GM18508 (cell line): Measurements from ENCODE around the gene ENDOU.

ENCODE experiments used
- ATAC-seq: cut with Tn5 transposase; IDR thresholded peaks from one replicate; pipeline ENCODE4 v1.9.1; 2021; ENCODE audit warnings: moderate number of reproducible peaks; ENCODE audit not compliant: insufficient read depth, unreplicated experiment

The ENDOU gene, protein sequence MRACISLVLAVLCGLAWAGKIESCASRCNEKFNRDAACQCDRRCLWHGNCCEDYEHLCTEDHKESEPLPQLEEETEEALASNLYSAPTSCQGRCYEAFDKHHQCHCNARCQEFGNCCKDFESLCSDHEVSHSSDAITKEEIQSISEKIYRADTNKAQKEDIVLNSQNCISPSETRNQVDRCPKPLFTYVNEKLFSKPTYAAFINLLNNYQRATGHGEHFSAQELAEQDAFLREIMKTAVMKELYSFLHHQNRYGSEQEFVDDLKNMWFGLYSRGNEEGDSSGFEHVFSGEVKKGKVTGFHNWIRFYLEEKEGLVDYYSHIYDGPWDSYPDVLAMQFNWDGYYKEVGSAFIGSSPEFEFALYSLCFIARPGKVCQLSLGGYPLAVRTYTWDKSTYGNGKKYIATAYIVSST

DNA sequence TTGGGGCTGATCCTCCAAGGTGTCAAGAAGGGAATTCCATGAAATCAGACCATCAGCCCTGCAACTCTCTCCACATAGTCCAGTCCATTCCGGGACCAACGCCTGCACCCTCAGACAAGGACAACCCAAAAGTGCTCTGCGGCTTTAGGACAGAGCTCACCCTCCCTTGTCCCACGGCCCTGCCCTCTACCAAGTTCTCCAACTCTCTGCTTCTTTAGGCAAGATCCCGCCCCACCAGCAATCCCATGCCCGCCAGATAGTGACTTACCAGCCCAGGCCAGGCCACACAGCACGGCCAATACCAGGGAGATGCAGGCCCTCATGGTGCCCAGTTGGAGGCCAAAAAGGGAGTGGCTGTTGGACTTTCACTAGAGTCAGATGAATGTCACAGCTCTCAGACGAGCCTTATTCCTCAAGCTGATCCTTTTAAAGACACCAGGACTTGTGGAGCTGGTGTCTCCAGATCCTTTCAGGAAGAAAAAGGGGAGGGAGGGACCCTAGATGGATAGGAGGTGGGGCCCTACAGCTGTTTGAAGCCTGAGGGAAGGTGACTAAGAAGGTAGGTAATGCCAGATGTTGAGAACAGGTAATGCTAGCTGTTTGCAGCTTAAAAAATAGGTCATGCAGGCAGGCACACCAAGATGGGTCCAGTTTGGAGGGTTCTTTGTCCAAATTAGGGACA lies at the start of gene ENDOU:
Gene ENDOU, minus strand, starts transcription at position 400 of the 682 bp plus-strand sequence. Its CDS starts 77 bp downstream, at position 323.
- ATAC-seq, result no peak

DNA sequence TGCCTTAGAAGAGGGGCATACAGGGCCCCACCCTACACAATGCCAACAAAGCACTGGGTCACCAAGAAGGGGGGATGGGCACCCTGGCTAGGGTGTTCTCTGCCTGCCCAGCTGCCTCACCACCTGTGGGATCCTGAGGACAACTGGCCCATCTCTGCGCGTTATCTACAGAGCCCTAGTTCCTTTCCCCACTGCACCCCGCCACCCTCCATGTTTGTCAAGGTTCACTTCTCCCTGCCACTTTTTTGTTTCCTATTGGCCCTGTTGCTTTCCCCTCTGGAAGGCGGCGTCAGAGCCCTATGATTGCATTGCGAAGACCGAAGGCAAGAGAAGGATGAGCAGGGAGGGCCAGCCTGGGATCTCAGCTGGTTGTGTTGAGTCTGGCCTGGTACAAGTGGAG lies 49.4 kb upstream of the ENDOU start:
- no peak for ATAC-seq

DNA sequence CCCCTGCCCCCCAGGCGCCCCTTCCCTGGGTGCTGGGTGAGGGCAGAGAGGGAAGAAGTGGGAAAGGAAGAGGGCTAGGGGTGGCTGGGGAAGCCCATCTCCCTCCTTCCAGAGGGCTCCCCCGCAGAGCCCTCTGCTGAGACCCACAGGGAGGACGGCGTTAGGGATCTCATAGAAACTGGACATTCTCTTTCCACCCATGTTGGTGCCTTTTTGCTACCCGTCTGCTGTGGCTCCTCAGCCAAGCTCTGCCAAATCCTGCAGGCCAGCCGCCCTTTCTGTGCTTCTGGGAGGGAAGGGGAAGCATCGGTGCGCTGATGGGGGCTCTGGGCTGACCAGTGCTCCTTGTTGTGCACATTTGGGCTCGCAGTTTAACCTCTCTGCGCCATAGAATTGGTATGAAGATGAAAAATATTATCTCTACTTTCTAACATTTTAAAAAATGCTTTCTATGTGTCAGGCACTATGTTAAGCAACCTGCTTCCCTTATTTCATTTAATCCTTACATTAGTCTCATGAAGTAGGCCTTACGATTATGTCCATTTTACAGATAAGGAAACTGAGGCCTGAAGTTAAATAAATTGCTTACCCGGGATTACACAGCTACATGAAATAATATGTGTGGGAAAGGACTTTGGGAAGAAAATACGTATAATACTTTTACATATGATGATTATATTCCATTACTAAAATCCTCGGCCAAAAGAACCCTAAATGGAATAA lies 48.7 kb upstream of the ENDOU start:
- no peak for ATAC-seq

DNA sequence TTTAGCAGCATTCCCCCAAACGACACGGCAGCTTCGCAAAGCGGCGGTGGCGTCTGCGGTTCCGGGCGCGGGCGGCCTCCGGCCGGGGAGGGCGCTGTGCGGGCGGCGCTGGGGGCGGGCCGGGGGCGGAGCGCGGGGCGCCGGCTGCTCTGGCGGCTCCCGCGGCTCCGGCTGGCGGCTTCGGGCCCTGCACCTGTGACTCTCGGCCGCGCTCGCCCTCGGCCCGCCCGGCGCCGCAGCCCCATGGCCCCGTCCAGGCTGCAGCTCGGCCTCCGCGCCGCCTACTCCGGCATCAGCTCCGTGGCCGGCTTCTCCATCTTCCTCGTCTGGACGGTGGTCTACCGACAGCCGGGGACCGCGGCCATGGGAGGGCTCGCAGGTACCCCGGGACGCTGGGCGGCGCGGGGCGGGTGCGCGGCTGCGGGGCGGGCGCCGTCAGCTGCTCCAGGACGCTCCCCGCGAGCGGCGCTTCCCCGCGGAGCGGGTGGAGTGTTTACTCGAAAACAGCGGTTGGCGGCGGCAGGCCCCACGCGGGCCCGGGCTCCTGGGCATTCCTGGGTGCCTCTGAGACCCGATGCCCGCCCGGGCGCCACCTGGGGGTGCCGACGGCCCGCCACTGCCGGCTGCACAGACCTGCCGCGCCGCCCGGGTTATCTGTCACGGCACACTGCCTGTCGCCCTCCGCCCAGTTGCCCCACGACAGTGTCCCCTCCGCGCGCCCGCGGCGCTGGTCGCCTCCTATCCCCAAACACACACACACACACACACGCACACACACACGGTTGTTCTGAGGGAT lies 48.0 kb upstream of the ENDOU start, which contains the start of gene SLC48A1:
Gene SLC48A1, plus strand, starts transcription at position 177 of the 796 bp plus-strand sequence. Its CDS starts 67 bp downstream, at position 244.
- ATAC-seq, result no peak

DNA sequence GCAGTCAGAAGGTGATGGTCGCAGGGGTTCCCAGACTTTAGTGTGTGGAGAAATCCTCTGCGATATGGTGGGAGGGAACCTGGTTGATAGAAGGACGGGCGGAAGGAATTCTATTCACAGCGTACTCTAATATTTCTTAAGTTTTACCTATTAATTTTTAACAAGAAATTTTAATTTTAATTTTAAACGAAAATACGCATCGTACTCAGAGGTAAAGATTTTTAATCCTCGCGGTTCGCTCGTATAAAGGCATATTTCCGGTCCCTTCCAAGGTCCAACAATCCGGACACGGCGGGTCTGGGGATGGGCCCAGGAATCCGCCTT lies 47.4 kb upstream of the ENDOU start:
- ATAC-seq, result no peak

DNA sequence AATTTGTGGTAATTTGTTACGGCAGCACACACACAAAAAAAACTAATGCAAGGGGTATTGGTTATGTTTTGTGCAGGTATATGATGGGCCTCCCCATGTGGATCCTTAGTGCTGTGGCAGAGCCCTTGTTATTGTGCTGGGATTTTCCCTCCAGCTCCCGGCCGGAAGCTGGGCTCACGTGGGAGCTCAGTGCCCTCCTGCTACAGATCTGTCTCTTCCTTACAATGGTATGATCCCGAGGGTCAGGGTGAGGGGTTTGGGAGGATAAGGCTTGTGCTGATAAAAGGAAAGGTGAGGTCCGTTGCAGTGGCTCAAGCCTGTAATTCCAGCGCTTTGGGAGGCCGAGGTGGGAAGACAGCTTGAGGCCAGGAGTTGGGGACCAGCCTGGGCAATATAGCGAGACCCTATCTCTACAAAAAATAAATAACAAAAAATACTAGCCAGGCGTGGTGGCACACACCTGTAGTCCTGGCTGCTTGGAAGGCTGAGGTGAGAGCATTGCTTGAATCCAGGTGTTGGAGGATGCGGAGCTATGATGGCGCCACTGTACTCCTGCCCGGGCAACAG lies 46.9 kb upstream of the ENDOU start:
- ATAC-seq, result no peak

DNA sequence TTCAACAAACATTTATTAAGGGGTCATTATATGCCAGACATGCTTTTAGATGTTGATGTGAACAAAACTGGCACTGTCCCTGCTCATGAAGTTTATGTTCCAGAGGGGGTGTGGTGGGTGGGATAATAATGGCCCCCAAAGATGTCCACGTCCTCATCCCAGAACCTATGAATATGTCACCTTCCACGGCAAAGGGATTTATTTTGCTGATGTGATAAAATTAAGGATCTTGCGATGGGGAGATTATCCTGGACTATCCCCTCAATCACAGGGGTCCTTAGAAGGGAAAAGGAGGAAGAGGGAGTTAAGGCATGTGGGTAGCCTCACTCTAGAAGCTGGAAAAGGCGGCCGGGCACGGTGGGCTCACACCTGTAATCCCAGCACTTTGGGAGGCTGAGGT lies 46.0 kb upstream of the ENDOU start:
- no peak for ATAC-seq

DNA sequence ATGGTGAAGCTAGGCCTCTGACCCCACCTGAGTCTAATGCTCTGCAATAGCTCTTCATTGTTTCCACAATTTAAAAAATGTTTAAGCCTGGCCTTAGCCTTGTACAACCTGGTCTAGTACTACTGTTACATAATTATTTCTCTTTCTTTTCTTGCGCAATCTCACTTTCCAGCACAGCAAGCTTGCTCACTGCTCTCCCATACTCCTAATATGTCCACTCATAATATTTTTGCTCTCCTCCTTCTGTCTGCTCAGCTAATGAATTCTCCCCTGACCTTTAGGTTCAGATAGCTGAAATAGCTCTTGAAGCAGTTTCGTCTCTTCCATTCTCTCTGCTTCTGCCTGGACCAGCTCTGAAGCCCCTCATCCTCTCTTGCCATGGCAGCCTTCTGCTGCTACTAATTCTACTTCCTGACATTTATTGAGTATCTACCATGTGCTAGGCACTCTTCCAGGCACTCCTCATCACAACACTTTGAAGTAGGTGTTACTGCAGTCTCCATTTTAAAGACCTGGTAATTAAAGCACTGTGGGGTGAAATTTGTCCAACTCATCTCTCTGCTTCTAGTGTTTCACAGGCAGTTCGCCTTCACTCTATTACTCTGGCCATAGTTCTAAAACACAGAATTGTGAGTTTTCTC lies 44.9 kb upstream of the ENDOU start:
- ATAC-seq, result no peak

DNA sequence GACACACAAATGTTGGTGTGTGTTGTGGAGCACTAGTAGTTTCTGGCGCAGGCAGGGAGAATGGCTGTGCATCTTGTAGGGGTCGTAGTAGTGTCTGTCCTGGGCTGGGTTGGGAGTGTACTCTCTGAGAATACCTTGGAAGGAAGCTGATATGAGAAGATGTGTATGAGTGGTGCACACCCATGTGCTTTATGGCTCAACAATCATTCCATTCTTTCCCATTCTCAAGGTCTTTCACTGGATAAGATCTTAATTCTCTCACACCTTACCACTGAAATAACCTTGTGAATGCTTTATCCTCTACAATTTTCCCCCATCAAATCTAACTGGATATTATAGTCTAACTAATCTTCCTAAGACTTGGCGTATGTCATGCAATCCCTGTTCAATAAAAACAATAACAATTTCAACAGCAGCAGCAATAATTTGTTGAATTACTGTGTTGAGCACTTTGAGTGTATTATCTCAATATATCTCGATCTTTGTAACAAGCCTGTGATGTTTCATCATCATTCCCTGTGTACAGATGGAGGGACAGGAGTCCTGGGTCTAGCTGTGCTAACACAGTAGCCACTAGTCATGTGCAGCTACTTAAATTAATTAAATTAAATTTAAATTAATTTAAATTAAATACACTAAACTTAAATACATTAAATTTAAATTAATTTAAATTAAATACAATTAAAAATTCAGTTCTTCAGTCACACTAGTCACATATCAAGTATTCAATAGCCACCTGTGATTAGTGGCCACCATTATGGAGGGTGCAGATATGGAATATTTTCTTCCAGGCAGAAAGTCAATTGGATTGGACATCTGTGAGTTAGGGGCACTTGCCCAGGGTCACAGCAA lies 44.2 kb upstream of the ENDOU start:
- ATAC-seq, result no peak

DNA sequence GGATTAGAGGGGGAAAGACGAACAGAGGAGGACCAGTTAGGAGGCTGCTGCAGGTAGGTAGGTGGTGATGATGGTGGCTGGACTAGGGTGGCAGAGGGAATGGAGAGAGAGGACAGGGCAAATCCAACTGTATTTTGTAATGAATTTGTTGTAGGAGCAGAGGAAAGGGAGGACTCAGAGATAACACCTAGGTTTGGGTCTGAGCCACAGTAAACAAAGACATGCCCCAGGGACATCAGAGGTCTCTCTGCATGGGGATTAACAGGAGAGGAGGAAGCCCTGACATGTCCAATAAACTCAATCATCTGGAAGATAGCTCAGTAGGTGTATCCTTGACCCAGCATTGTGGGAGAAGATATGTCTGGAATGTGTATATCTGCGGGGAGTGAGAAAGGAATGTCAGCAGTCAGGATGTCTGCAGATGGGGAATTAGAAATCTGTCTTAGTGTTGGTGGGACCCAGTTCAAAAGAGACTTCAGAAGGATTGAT lies 43.1 kb upstream of the ENDOU start:
- no peak for ATAC-seq

DNA sequence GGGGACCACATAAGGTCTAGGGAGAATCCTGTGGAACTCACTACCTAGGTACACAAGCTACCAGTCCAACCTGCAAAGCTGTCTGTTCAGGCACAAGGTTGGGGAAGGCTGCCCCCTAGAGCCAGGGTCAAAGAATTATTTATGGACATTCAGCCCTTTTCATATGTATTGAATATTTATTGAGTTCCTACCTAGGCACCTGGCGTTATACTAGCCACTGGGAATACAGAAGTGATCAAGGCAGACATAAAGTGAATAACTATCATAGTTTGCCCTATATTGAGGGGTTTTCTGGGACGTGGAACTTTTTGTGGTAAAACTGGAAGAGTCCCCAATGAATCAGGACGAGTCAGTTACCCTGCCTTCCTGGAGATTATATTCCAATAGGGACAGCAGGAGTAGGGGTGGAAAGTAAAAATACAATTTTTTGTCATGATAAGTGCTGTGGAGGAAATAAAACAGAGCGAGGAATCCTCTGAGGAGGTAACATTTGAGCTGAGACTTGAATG lies 42.0 kb upstream of the ENDOU start:
- ATAC-seq, result no peak

DNA sequence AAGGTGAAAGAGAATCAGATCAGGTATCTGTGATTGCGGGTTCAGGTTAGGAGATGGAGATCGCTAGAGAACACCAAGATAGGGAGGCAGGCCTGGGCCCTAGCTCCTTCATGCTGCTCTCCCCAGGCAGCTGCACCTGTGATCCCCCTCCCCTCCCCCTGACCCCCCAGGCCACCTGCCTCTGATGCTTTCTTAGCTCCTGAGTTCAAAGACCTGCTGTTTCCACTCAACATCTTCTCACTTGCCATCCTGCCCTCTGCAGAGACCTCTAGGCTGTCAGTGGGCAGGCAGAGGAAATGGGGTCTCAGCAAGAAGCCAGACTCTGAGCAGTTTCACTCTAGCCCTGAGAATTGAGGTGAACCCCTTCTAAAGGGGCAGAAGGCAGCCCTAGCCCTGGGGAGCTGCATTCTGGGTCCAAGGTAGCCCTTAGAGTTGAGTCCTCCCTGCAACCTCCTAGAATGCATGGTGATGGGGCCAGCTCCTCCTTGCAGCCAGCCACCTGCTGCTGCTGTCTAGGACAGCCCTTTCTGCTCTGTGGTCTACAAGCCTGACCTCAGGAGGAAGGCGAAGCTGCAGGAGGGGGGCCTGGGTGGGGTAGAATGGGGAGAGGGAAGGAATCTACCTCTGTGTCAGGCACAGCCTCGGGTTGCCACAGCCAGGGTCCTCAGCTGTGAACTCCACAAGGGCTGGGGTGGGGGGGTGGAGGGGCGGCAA lies 41.4 kb upstream of the ENDOU start:
- no peak for ATAC-seq

DNA sequence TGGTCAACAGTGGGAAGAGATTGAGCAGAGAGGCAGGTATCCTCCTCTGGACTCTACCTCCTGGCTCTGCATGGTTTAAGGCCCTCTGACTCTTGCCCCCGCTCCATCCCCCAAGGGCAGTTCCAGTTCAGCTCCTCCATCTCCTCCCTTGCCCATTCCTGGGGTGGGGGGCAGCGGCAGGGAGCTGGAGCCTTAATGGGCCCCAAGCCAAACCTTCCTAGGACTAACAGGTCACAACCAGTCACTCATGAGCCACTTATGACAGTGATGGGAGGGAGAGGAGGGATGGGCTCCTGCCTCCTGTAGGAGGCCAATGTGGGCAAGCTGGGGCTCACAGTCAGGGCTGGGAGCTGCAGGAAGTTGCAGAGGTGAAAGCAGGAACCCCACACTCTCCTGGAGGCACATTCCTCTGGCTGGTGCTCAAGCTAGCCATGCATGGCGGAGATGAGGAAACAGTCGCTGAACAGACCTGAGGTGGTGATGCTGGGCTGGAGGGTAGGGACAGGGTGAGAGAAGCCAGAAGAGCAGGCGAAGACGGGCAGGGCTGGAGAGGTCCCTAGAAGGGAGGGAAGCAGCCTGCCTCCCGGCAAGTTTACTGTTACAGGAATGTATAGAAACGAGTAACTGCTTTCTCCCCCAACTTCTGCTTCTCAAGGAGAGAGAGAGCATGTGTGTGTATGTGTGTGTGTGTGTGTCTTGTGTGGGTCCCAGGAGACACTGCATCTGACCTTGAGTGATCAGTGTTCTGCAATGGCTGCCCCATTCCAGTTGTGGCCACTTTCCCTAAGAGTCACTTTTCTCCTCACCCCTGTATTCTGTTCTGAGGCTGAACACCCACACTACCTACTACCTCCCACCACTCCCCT lies 38.4 kb upstream of the ENDOU start:
- no peak for ATAC-seq

DNA sequence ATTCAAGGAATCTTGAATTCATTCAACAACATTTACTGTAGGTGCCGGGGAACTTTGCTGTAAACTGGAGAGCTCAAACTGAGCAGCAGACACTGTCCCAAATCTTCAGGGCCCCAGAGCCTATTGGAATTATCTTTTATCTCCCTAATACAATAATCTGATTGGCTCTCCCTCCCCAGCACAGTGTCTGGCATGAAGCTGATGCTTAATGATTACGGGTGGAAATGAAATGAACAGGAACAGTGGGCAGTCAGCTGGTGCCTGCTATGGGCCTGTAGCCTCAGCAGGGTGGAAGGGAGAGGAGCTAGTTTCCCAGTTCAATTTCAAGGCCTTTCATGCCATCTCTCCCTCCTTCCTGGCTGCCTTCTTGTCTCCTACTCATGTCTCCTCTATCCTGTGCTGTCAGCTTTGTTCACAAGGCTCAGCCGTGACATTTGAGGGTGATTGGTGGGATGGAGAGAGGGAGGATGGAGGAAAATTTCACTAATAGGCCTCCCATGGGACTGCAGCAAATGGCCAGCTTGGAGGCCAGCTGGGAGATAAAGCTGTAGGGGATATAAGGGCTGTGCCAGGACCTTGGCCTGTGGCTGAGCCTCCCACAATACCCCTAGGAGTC lies 37.7 kb upstream of the ENDOU start:
- ATAC-seq, result no peak

DNA sequence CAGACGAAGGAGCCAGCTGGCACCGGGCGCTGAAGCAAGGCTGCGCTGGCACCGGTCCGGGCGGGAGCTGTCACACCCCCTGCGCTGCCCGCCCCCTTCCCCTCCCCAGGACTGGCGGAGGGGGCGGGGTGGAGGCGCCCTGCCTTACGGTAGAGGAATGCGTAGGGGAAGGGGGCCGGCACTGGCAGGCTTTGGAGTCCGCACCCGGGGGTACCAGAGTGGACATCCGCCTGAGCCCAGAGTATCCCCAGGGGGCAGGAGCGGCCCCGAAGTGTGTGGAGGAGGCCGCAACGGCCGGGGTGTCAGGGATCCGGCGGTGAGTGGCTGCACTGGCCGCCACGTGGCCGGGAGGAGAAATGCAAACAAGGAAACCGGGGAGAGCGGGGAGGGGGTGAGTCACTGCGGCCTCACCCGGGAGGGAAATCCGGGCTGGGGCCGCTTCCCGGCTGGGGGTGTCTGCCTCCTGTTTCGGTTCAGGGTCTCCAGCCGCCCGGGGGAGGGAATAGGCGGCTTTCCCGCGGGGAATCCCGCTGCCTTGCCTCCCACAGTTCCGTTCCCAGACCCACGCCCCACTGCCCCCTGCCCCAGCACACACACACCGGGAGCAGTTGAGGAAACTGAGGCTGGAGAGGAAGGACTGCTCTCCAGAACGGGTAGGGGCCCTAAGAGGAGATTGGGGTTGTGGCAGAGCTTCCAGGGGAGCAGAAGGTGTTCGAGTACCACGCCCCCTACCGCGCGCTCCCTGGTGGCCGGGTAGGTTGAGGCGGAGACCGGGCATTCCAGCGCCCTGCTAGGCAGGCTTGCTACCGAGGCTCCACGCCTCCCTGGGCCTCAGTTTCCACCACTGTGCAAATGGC lies 33.8 kb upstream of the ENDOU start, which contains the start of gene RAPGEF3:
Gene RAPGEF3, minus strand, starts transcription at position 47 of the 857 bp plus-strand sequence. CDS start 324 bp downstream, outside the sequence.
- no peak for ATAC-seq

DNA sequence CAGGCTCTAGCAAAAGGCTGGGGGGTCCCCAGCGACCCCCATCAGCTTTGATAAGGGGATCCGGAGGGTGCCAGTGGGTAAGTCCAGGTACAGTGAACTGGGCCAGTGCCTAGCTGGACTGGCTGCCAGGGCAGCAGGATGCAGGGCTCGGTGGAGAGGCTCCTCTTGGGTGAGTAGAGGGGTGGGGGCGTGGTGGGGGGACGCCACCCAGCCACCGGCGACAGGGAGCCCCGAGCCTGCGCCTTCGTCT lies 33.2 kb upstream of the ENDOU start:
- ATAC-seq, result no peak
